Endothelial cell of umbilical vein (primary cell): ENCODE measurements around the gene WDFY2. TPM values are rescaled to one million over a fixed set of nuclear protein-coding genes. Genes with fewer than 3 reads are reported as not detected.

Experiments
- BruUV-seq: library from RNA; stranded (reverse); fragments of 400-500 nt; replicated peaks from 2 replicates; lab custom pipeline; 2021; lab: Mats Ljungman, UMichigan
- CTCF ChIA-PET: fragments of 300-600, 350-600 bp; sonication (Branson Sonifier 250); formaldehyde crosslinking; loops from one replicate; lab custom pipeline; 2021; ENCODE audit warnings: antibody characterized with exemption, inconsistent platforms; lab: Charles Lee
- POLR2A ChIA-PET: fragments of 300-600, 350-600 bp; sonication (Branson Sonifier 250); formaldehyde crosslinking; loops from one replicate; lab custom pipeline; 2021; ENCODE audit warnings: antibody characterized with exemption, inconsistent platforms; lab: Charles Lee
- DNase-seq: peaks from one replicate; pipeline ENCODE4 v3.0.0-alpha.2; 2011; ENCODE audit warnings: low read depth, low spot score
- FAIRE-seq: peaks from 2 replicates; lab custom pipeline; 2011; peaks lifted over from hg19 to GRCh38; lab: Jason Lieb, UNC
- H2AFZ ChIP-seq: 2 replicates; pipeline ENCODE4 v1.6.0; 2012; ENCODE audit warnings: low read depth, low read length, control low read depth, inconsistent platforms
- H3K27ac ChIP-seq: 2 replicates; pipeline ENCODE4 v1.5.1; 2011; ENCODE audit warnings: low read depth, mild to moderate bottlenecking, control low read depth, low read length, moderate library complexity; ENCODE audit not compliant: insufficient read depth
- H3K27me3 ChIP-seq, 2 experiments: 2 replicates each; pipeline versions ENCODE4 v1.6.0 to v1.6.1; 2011; ENCODE audit warnings: low read length in 2 of 2, mixed read lengths in 1 of 2; ENCODE audit not compliant: control insufficient read depth in 2 of 2, insufficient read depth in 2 of 2
- H3K36me3 ChIP-seq, 2 experiments: 2 replicates in 1 of 2; 3 replicates in 1 of 2; pipeline ENCODE4 v1.5.1; 2011; ENCODE audit warnings: low read length in 2 of 2, mild to moderate bottlenecking in 1 of 2, moderate library complexity in 1 of 2; ENCODE audit not compliant: control insufficient read depth in 2 of 2, insufficient read depth in 2 of 2; ENCODE audit errors: extremely low read depth in 1 of 2
- H3K4me1 ChIP-seq: 3 replicates; pipeline ENCODE4 v1.5.1; 2011; ENCODE audit warnings: mild to moderate bottlenecking, low read length; ENCODE audit not compliant: control insufficient read depth, insufficient read depth; ENCODE audit errors: extremely low read depth
- H3K4me2 ChIP-seq: 2 replicates; pipeline ENCODE4 v1.6.1; 2011; ENCODE audit warnings: low read length, control low read depth, mixed read lengths; ENCODE audit not compliant: insufficient read depth
- H3K4me3 ChIP-seq, 3 experiments: fragments of 200-600 bp in 1 of 3; sonication (generic), shearing (Covaris generic) in 1 of 3; replicated peaks in 1 of 3; 2 replicates each; pipeline ENCODE4 v1.5.1; 2011 to 2016; ENCODE audit warnings: control low read depth in 3 of 3, low read length in 3 of 3, mild to moderate bottlenecking in 2 of 3, inconsistent platforms in 1 of 3, low read depth in 1 of 3, moderate library complexity in 1 of 3; ENCODE audit not compliant: insufficient read depth in 1 of 3
- H3K79me2 ChIP-seq: 2 replicates; pipeline ENCODE4 v1.6.0; 2012; ENCODE audit warnings: low read length, inconsistent platforms; ENCODE audit not compliant: control insufficient read depth, insufficient read depth
- H3K9ac ChIP-seq: replicated peaks from 2 replicates; pipeline ENCODE3; 2011; ENCODE audit warnings: low read length, control low read depth; ENCODE audit not compliant: insufficient read depth; ENCODE audit errors: extremely low read depth
- H3K9me1 ChIP-seq: replicated peaks from 3 replicates; pipeline ENCODE4 v1.6.0; 2011; ENCODE audit warnings: mild to moderate bottlenecking, low read length; ENCODE audit not compliant: control insufficient read depth, insufficient read depth; ENCODE audit errors: extremely low read depth
- H3K9me3 ChIP-seq: replicated peaks from 2 replicates; pipeline ENCODE4 v1.5.1; 2012; ENCODE audit warnings: low read length, inconsistent platforms; ENCODE audit not compliant: control insufficient read depth, insufficient read depth
- H4K20me1 ChIP-seq: replicated peaks from 2 replicates; pipeline ENCODE3; 2011; ENCODE audit warnings: mild to moderate bottlenecking, low read length; ENCODE audit not compliant: control insufficient read depth, insufficient read depth; ENCODE audit errors: extremely low read depth
- CTCF ChIP-seq, 2 donors: IDR thresholded peaks; 1 replicate in 1 of 2; 2 replicates in 1 of 2; pipeline ENCODE4 v1.5.1; 2011; ENCODE audit warnings: low read length in 2 of 2, mild to moderate bottlenecking in 2 of 2, moderate library complexity in 2 of 2, control low read depth in 1 of 2, inconsistent platforms in 1 of 2, low read depth in 1 of 2; ENCODE audit not compliant: insufficient read depth in 1 of 2; ENCODE audit errors: extremely low read depth in 1 of 2
- EZH2 ChIP-seq: IDR thresholded peaks from 2 replicates; pipeline ENCODE4 v1.6.1; 2012; ENCODE audit warnings: borderline replicate concordance, low read depth, mild to moderate bottlenecking, moderate library complexity, low read length, inconsistent platforms; ENCODE audit not compliant: severe bottlenecking
- FOS ChIP-seq: IDR thresholded peaks from 2 replicates; pipeline ENCODE4 v1.6.1; 2011; ENCODE audit warnings: mild to moderate bottlenecking, low read length, moderate library complexity, borderline replicate concordance; ENCODE audit not compliant: insufficient read depth
- GATA2 ChIP-seq: IDR thresholded peaks from 2 replicates; pipeline ENCODE4 v1.7.0; 2011; ENCODE audit warnings: low read depth, mild to moderate bottlenecking, moderate library complexity, mixed read lengths, low read length; ENCODE audit not compliant: insufficient read length, insufficient read depth
- JUN ChIP-seq: IDR thresholded peaks from 2 replicates; pipeline ENCODE4 v1.6.1; 2011; ENCODE audit warnings: borderline replicate concordance, low read depth; ENCODE audit not compliant: insufficient read length, insufficient read depth
- MAX ChIP-seq: IDR thresholded peaks from 2 replicates; pipeline ENCODE4 v1.6.1; 2011; ENCODE audit not compliant: insufficient read depth, insufficient read length
- MYC ChIP-seq: IDR thresholded peaks from one replicate; pipeline ENCODE4 v1.6.1; 2011; ENCODE audit warnings: mild to moderate bottlenecking, low read depth, low read length
- POLR2A ChIP-seq: IDR thresholded peaks from 2 replicates; pipeline ENCODE4 v1.6.1; 2012; ENCODE audit warnings: low read depth, mild to moderate bottlenecking, control low read depth, low read length
- POLR2AphosphoS5 ChIP-seq: IDR thresholded peaks from 2 replicates; pipeline ENCODE4 v1.6.1; 2012; ENCODE audit warnings: low read depth, mild to moderate bottlenecking, control low read depth, low read length, moderate library complexity; ENCODE audit not compliant: insufficient read depth
- dilution Hi-C: fragments of 300-500 bp; cut with MboI; formaldehyde crosslinking; loops from one replicate; pipeline ENCODE4 v1.15.0; 2019; ENCODE audit warnings: low sequenced_read_pairs; ENCODE audit not compliant: extremely low pct_ligation_motif_present
- intact Hi-C: fragments of 100-400 bp; cut with micrococcal nuclease; formaldehyde crosslinking; loops from one replicate; pipeline ENCODE4 v1.10.0; 2022
- polyA plus RNA-seq, 4 experiments: library from polyadenylated mRNA; depleted of rRNA in 3 of 4; stranded (reverse) in 3 of 4; unstranded in 1 of 4; fragments of >200 nt; gene quantifications; 2 replicates each; pipeline versions ENCODE4 v1.2.1 to v1.2.3, GENCODE V29; 2011 to 2012; ENCODE audit warnings: missing spikeins in 1 of 4
- total RNA-seq: library from RNA; stranded (reverse); gene quantifications from 2 replicates; pipeline ENCODE4 v1.2.3, GENCODE V29; 2021

Gene WDFY2
- total and polyA plus RNA-seq, 2 donors (not counting 3 experiments of a cell fraction or from before 2014, with no cell fraction given): 2.1 to 5.5 TPM

- POLR2A ChIA-PET: no interaction called here
- DNase-seq (no peak), FAIRE-seq (no peak)
- dilution Hi-C loops (no loop called here), intact Hi-C loops (no loop called here)
- H3K79me2 ChIP-seq: no peaks in the 10 kb centered on the region
- H3K4me2 ChIP-seq: no peak overlapping the region
- BruUV-seq: no TSS peak
- H3K27me3 ChIP-seq: no peaks in the 10 kb centered on the region
- no peak overlapping the region for H3K9ac ChIP-seq
- H3K9me3 ChIP-seq: no peaks in the 10 kb centered on the region
- H3K9me1 ChIP-seq: no peaks in the 10 kb centered on the region
- H4K20me1 ChIP-seq: no peaks in the 10 kb centered on the region
- no peak overlapping the region for H2AFZ ChIP-seq
- no peak overlapping the region for H3K27ac ChIP-seq
- H3K4me3 ChIP-seq: no peak overlapping the region
- CTCF ChIA-PET: interaction anchor here (0.9 kb wide), 1 partner anchor 18 kb away, joined by 3 read pairs; no protein-coding TSS in a partner anchor
- no peaks in the 10 kb centered on the region for H3K4me1 ChIP-seq
- TF ChIP-seq JUN (no peak), EZH2 (no peak), GATA2 (no peak), MYC (no peak), POLR2A (no peak), CTCF (IDR thresholded peaks at IDR 0.05; ENCODE audit: extremely low read depth in 1 of 2, insufficient read depth in 1 of 2, low read depth in 1 of 2, low read length in 2 of 2) (no peak), POLR2AphosphoS5 (no peak), FOS (no peak), MAX (no peak)
- H3K36me3 ChIP-seq: no peaks in the 10 kb centered on the region
Measured at GRCh38 chr13:51632591-51633362, 48.5 kb downstream of the WDFY2 start.
